H1 (cell line): ENCODE data around the gene COL5A1. TPM values are rescaled to one million over a fixed set of nuclear protein-coding genes. Genes with fewer than 3 reads are reported as not detected.

Experiments
- CTCF ChIA-PET: fragments of 300-600 bp; sonication (Branson Sonifier 250); formaldehyde crosslinking; loops from one replicate; lab custom pipeline; 2021; ENCODE audit not compliant: partially characterized antibody; lab: Charles Lee
- POLR2A ChIA-PET: fragments of 300-600 bp; sonication (Branson Sonifier 250); formaldehyde crosslinking; loops from one replicate; lab custom pipeline; 2021; ENCODE audit warnings: inconsistent platforms; ENCODE audit not compliant: partially characterized antibody; lab: Charles Lee
- DNase-seq, 2 experiments: peaks; one replicate each; pipeline versions ENCODE4 v3.0.0 to v3.0.0-alpha.2; 2010 to 2022; ENCODE audit warnings: low spot score in 2 of 2, low read depth in 1 of 2, mixed read lengths in 1 of 2
- FAIRE-seq: peaks from 2 replicates; lab custom pipeline; 2011; peaks lifted over from hg19 to GRCh38; lab: Jason Lieb, UNC
- H2AFZ ChIP-seq: 2 replicates; pipeline ENCODE4 v1.8.1; 2012; ENCODE audit warnings: low read length, inconsistent platforms
- H2AK5ac ChIP-seq: 2 replicates; pipeline ENCODE4 v1.6.1; 2013; ENCODE audit warnings: low read depth, low read length
- H2BK120ac ChIP-seq: replicated peaks from 2 replicates; pipeline ENCODE3; 2013; ENCODE audit warnings: low read depth, low read length, inconsistent platforms
- H2BK12ac ChIP-seq: 2 replicates; pipeline ENCODE4 v1.6.1; 2013; ENCODE audit warnings: low read depth, low read length
- H2BK15ac ChIP-seq: 2 replicates; pipeline ENCODE4 v1.6.1; 2013; ENCODE audit warnings: low read length
- H2BK20ac ChIP-seq: 2 replicates; pipeline ENCODE4 v1.6.1; 2013; ENCODE audit warnings: low read length
- H2BK5ac ChIP-seq: 2 replicates; pipeline ENCODE4 v1.6.1; 2013; ENCODE audit warnings: low read depth, low read length
- H3K14ac ChIP-seq: 2 replicates; pipeline ENCODE4 v1.6.1; 2013; ENCODE audit warnings: inconsistent platforms; ENCODE audit not compliant: insufficient read length
- H3K18ac ChIP-seq: 2 replicates; pipeline ENCODE4 v1.6.1; 2013; ENCODE audit warnings: low read length; ENCODE audit errors: extremely low read depth
- H3K23ac ChIP-seq: 2 replicates; pipeline ENCODE4 v1.6.1; 2013; ENCODE audit warnings: inconsistent platforms; ENCODE audit not compliant: insufficient read length
- H3K23me2 ChIP-seq: 2 replicates; pipeline ENCODE4 v1.6.1; 2013; ENCODE audit warnings: low read depth, low read length
- H3K27ac ChIP-seq: 2 replicates; pipeline ENCODE4 v1.6.1; 2011; ENCODE audit warnings: low read depth, low read length, inconsistent platforms
- H3K27me3 ChIP-seq, 4 experiments: replicated peaks in 1 of 4; 1 replicate in 1 of 4; 2 replicates in 3 of 4; pipeline versions ENCODE4 v1.6.1 to v1.8.1; 2011 to 2013; ENCODE audit warnings: low read length in 3 of 4, mild to moderate bottlenecking in 3 of 4, inconsistent platforms in 2 of 4, mixed read lengths in 2 of 4, moderate library complexity in 1 of 4; ENCODE audit not compliant: control insufficient read depth in 3 of 4, insufficient read depth in 3 of 4; ENCODE audit errors: extremely low read depth in 1 of 4
- H3K36me3 ChIP-seq, 4 experiments: 2 replicates each; pipeline versions ENCODE4 v1.6.1 to v1.8.1; 2011 to 2013; ENCODE audit warnings: mild to moderate bottlenecking in 4 of 4, low read length in 3 of 4, moderate library complexity in 2 of 4, control low read depth in 1 of 4, inconsistent platforms in 1 of 4; ENCODE audit not compliant: insufficient read depth in 4 of 4, control insufficient read depth in 2 of 4
- H3K4ac ChIP-seq: replicated peaks from 2 replicates; pipeline ENCODE3; 2013; ENCODE audit warnings: low read length, low read depth, mixed read lengths, inconsistent platforms; ENCODE audit not compliant: insufficient read length
- H3K4me1 ChIP-seq, 4 experiments: replicated peaks in 1 of 4; 1 replicate in 1 of 4; 2 replicates in 3 of 4; pipeline versions ENCODE4 v1.6.1 to v1.8.1; 2011 to 2013; ENCODE audit warnings: low read length in 3 of 4, inconsistent platforms in 2 of 4, mixed read lengths in 1 of 4; ENCODE audit not compliant: insufficient read depth in 4 of 4, control insufficient read depth in 3 of 4
- H3K4me2 ChIP-seq, 2 experiments: 2 replicates each; pipeline versions ENCODE4 v1.6.1 to v1.8.1; 2011 to 2013; ENCODE audit warnings: low read depth in 2 of 2, low read length in 2 of 2, control low read depth in 1 of 2, inconsistent platforms in 1 of 2, mild to moderate bottlenecking in 1 of 2; ENCODE audit not compliant: insufficient read depth in 1 of 2
- H3K4me3 ChIP-seq, 4 experiments: fragments of 200-600, 300-600 bp in 1 of 4; sonication (generic), shearing (Covaris generic), sonication (Bioruptor Twin) in 1 of 4; 2 replicates each; pipeline versions ENCODE4 v1.5.1 to v1.8.1; 2011 to 2016; ENCODE audit warnings: low read length in 4 of 4, low read depth in 3 of 4, control low read depth in 2 of 4, inconsistent platforms in 2 of 4, mild to moderate bottlenecking in 2 of 4, mixed read lengths in 1 of 4, moderate library complexity in 1 of 4; ENCODE audit not compliant: insufficient read depth in 2 of 4; ENCODE audit errors: extremely low read depth in 1 of 4
- H3K56ac ChIP-seq: replicated peaks from 2 replicates; pipeline ENCODE3; 2013; ENCODE audit warnings: low read depth, mild to moderate bottlenecking, mixed read lengths, low read length, inconsistent platforms; ENCODE audit not compliant: insufficient read length
- H3K79me1 ChIP-seq: 2 replicates; pipeline ENCODE4 v1.6.1; 2013; ENCODE audit warnings: low read depth, low read length, control low read depth
- H3K79me2 ChIP-seq, 2 experiments: 2 replicates each; pipeline versions ENCODE4 v1.6.1 to v1.8.1; 2012 to 2013; ENCODE audit warnings: low read length in 2 of 2, mild to moderate bottlenecking in 2 of 2, inconsistent platforms in 1 of 2; ENCODE audit not compliant: insufficient read depth in 2 of 2, control insufficient read depth in 1 of 2
- H3K9ac ChIP-seq, 4 experiments: replicated peaks in 1 of 4; 1 replicate in 1 of 4; 2 replicates in 3 of 4; pipeline versions ENCODE4 v1.6.1 to v1.8.1; 2011 to 2013; ENCODE audit warnings: low read depth in 3 of 4, low read length in 3 of 4, control low read depth in 2 of 4, mild to moderate bottlenecking in 2 of 4, moderate library complexity in 2 of 4, inconsistent platforms in 1 of 4; ENCODE audit errors: extremely low read depth in 1 of 4
- H3K9me3 ChIP-seq, 2 experiments: 2 replicates each; pipeline versions ENCODE4 v1.6.1 to v1.8.1; 2012 to 2013; ENCODE audit warnings: mild to moderate bottlenecking in 2 of 2, moderate library complexity in 2 of 2, control low read depth in 1 of 2, inconsistent platforms in 1 of 2, low read depth in 1 of 2, low read length in 1 of 2, mixed read lengths in 1 of 2; ENCODE audit not compliant: insufficient read depth in 2 of 2
- H4K20me1 ChIP-seq, 2 experiments: replicated peaks in 1 of 2; 2 replicates each; pipeline versions ENCODE3 to v1.8.1; 2011 to 2013; ENCODE audit warnings: inconsistent platforms in 2 of 2, low read length in 2 of 2, mild to moderate bottlenecking in 1 of 2; ENCODE audit not compliant: insufficient read depth in 2 of 2, control insufficient read depth in 1 of 2
- H4K5ac ChIP-seq: 2 replicates; pipeline ENCODE4 v1.6.1; 2013; ENCODE audit warnings: low read length, low read depth, mixed read lengths, inconsistent platforms; ENCODE audit not compliant: insufficient read length
- H4K8ac ChIP-seq: 2 replicates; pipeline ENCODE4 v1.8.0; 2013; ENCODE audit warnings: mild to moderate bottlenecking, moderate library complexity, low read length, inconsistent platforms; ENCODE audit not compliant: insufficient read depth; ENCODE audit errors: extremely low read depth
- H4K91ac ChIP-seq: replicated peaks from 2 replicates; pipeline ENCODE3; 2013; ENCODE audit warnings: low read length, mixed read lengths, inconsistent platforms; ENCODE audit not compliant: insufficient read length
- ASH2L ChIP-seq: fragments of 200-600, 300-600 bp; sonication (generic); IDR thresholded peaks from one replicate; pipeline ENCODE4 v1.7.1; 2017; ENCODE audit warnings: low read length
- BRCA1 ChIP-seq: IDR thresholded peaks from 2 replicates; pipeline ENCODE4 v1.6.1; 2012; ENCODE audit warnings: low read depth, low read length, improper control_type of control experiment
- CBX8 ChIP-seq: fragments of 300-800, 300-1000 bp; sonication (generic); IDR thresholded peaks from 2 replicates; pipeline ENCODE4 v1.7.1; 2016; ENCODE audit warnings: low read depth, low read length, borderline replicate concordance
- CHD2 ChIP-seq: IDR thresholded peaks from 2 replicates; pipeline ENCODE4 v1.6.1; 2012; ENCODE audit warnings: low read length, improper control_type of control experiment
- GTF2F1 ChIP-seq: IDR thresholded peaks from 2 replicates; pipeline ENCODE4 v1.6.1; 2012; ENCODE audit warnings: low read depth, low read length, improper control_type of control experiment, borderline replicate concordance
- JUN ChIP-seq: IDR thresholded peaks from 2 replicates; pipeline ENCODE4 v1.6.1; 2011; ENCODE audit warnings: low read depth, mild to moderate bottlenecking, improper control_type of control experiment, low read length
- KDM4A ChIP-seq: IDR thresholded peaks from one replicate; pipeline ENCODE4 v1.7.1; 2012; ENCODE audit warnings: low read depth, mild to moderate bottlenecking, moderate library complexity, low read length, inconsistent platforms; ENCODE audit not compliant: severe bottlenecking
- NANOG ChIP-seq: IDR thresholded peaks from 2 replicates; pipeline ENCODE4 v1.6.1; 2011; ENCODE audit warnings: low read length, low read depth, mild to moderate bottlenecking, inconsistent platforms; ENCODE audit not compliant: insufficient read depth, poor library complexity, severe bottlenecking
- PHF8 ChIP-seq: fragments of 200-600 bp; sonication (generic); conservative IDR thresholded peaks from 2 replicates; pipeline ENCODE4 v1.7.1; 2012; ENCODE audit warnings: low read depth, mild to moderate bottlenecking, inconsistent platforms, low read length, moderate library complexity
- POLR2AphosphoS5 ChIP-seq: IDR thresholded peaks from 2 replicates; pipeline ENCODE4 v1.6.1; 2011; ENCODE audit warnings: low read depth, low read length
- RBBP5 ChIP-seq: IDR thresholded peaks from 2 replicates; pipeline ENCODE4 v1.7.1; 2012; ENCODE audit warnings: low read depth, mild to moderate bottlenecking, inconsistent platforms, low read length, moderate library complexity, borderline replicate concordance
- RXRA ChIP-seq: IDR thresholded peaks from 2 replicates; pipeline ENCODE4 v1.6.1; 2011; ENCODE audit warnings: low read depth, mild to moderate bottlenecking, low read length, moderate library complexity; ENCODE audit not compliant: insufficient read depth
- SIN3A ChIP-seq, 2 experiments: IDR thresholded peaks in 1 of 2; conservative IDR thresholded peaks in 1 of 2; 2 replicates each; pipeline ENCODE4 v1.6.1; 2011 to 2012; ENCODE audit warnings: low read length in 2 of 2, improper control_type of control experiment in 1 of 2, low read depth in 1 of 2, mild to moderate bottlenecking in 1 of 2
- SIRT6 ChIP-seq: IDR thresholded peaks from one replicate; pipeline ENCODE4 v1.7.1; 2012; ENCODE audit warnings: low read length, inconsistent platforms
- SUZ12 ChIP-seq: fragments of 200-600 bp; sonication (generic); IDR thresholded peaks from 2 replicates; pipeline ENCODE4 v1.6.1; 2012; ENCODE audit warnings: mild to moderate bottlenecking, inconsistent platforms, low read length, moderate library complexity, mixed read lengths
- WGBS, 2 experiments: shearing (Covaris generic) in 1 of 2; methylation state at CpG; one replicate each; pipeline versions ENCODE4 v1.1.6 to v1.1.7; 2013 to 2015; ENCODE audit warnings: low lambda C conversion rate in 2 of 2, mixed read lengths in 2 of 2, inconsistent platforms in 1 of 2, low coverage in 1 of 2, missing lambda C conversion rate in 1 of 2; ENCODE audit not compliant: insufficient replicate concordance in 2 of 2, insufficient coverage in 1 of 2, insufficient read length in 1 of 2; ENCODE audit errors: extremely low coverage in 1 of 2, missing lambda C conversion rate in 1 of 2; 5-methylcytosine and 5-hydroxymethylcytosine counted together
- polyA plus RNA-seq, 7 experiments: library from polyadenylated mRNA; depleted of rRNA in 3 of 7; stranded (reverse) in 5 of 7; unstranded in 2 of 7; fragments of >200 nt in 5 of 7; fragments of 200-250 nt in 2 of 7; gene quantifications; 1 replicate in 5 of 7; 2 replicates in 1 of 7; 4 replicates in 1 of 7; pipeline versions ENCODE4 v1.2.1 to v1.2.3, GENCODE V29; 2011 to 2013; ENCODE audit warnings: missing spikeins in 2 of 7, mixed read lengths in 2 of 7
- total RNA-seq: library from RNA; stranded (reverse); fragmentation: NEBNext Ultra II Directional; extraction: Animal tissue kit (Norgen Biotek cat#: 25700); gene quantifications from 2 replicates; pipeline ENCODE4 v1.2.1, GENCODE V29; 2021

COL5A1 gene
- total and polyA plus RNA-seq, 2 of the 8 experiments (the other 6 are each of a cell fraction or from before 2014, with no cell fraction given) = 3.8 to 12.0 TPM

- Histone ChIP-seq H4K5ac (no peak overlapping the region), H2BK5ac (no peak overlapping the region), H3K27ac (no peak overlapping the region), H3K36me3 (no peaks in the 10 kb centered on the region), H2AFZ (no peak overlapping the region), H3K79me2 (no peaks in the 10 kb centered on the region), H3K14ac (no peak overlapping the region), H4K91ac (no peak overlapping the region), H3K4me3 (no peak overlapping the region), H3K4me2 (no peak overlapping the region), H3K4me1 (no peaks in the 10 kb centered on the region), H2BK120ac (no peak overlapping the region), H3K9ac (no peak overlapping the region), H2BK20ac (no peak overlapping the region), H3K23ac (no peak overlapping the region), H3K23me2 (peaks cover 8% of the 10 kb centered on the region; the same call in 1 of the 2 replicates), H4K8ac (no peak overlapping the region), H4K20me1 (peaks cover 0 to 4% of the 10 kb centered on the region in 2 experiments), H2BK12ac (no peak overlapping the region), H3K18ac (no peak overlapping the region), H3K56ac (no peak overlapping the region), H2AK5ac (no peak overlapping the region), H2BK15ac (no peak overlapping the region), H3K4ac (no peak overlapping the region), H3K9me3 (peaks cover 23 to 31% of the 10 kb centered on the region in 2 experiments), H3K79me1 (no peaks in the 10 kb centered on the region), H3K27me3 (no peaks in the 10 kb centered on the region)
- DNase-seq (no peak), FAIRE-seq (no peak)
- POLR2A ChIA-PET = no interaction called here
- CTCF ChIA-PET = no interaction called here
- 85% methylated on average over 8 of the region's 9 CpGs; no CpG with 5 or more reads in 1 of the 2 experiments for WGBS, 2 experiments
- TF ChIP-seq POLR2AphosphoS5 (no peak), PHF8 (no peak), SIRT6 (no peak), CHD2 (no peak), RXRA (no peak), JUN (no peak), CBX8 (no peak), GTF2F1 (no peak), SIN3A (conservative IDR thresholded peaks at IDR 0.05 in 1 of 2, IDR thresholded peaks at IDR 0.05 in 1 of 2; ENCODE audit: low read depth in 1 of 2, low read length in 2 of 2) (no peak), BRCA1 (no peak), RBBP5 (no peak), SUZ12 (no peak), NANOG (no peak), KDM4A (no peak), ASH2L (no peak)
Observed at GRCh38 chr9:134850611-134851010, 209.0 kb downstream of the COL5A1 start.
